SKM-1 (cell line): Measurements from ENCODE around the gene SERPINA5.
"Not testable (repeated sequence)": the region's sequence is repeated elsewhere in the genome, so short reads cannot be mapped to it uniquely, and the experiment has no call there.

Experiments
- DNase-seq: peaks from one replicate; lab custom pipeline; 2025; ENCODE audit not compliant: unreplicated experiment; lab: John Stamatoyannopoulos, UW

SERPINA5 gene

DNA sequence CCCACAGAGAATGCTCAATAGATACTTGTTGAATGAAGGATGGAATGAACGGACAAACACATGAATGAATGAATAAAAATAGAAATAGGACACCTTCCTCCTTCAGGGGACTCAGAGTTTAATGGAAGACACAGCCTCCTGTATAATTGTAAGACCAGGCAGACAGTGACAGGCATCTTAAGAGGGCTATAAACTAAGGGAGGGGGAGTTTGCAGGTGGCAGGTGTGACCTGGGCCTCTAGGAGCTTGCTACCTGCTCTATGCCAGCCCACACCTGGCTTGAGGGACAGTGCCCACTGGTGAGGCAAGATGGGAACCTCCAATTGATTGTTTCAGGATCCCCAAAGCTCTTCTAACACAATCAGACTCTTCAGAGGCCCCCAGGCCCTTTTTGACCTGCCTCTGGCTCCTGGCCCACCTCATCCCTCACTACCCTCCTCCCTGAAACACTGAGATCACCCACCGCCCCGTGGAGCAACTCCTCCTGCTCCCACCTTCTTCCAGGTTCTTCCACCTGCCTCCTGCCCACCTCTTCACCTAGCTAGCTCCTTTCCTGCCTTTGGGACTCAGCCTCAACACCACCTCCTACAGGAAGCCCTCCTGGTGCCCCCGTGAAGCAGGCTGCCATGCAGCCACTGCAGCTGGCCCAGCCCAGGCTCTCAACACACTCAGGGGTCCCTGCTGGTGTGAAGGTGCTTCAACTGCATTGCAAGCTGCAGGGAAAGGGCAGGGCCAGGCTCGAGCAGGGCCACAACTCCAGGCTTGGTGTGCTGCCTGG is 40.3 kb downstream of the SERPINA5 start:
- DNase-seq = no peak

DNA sequence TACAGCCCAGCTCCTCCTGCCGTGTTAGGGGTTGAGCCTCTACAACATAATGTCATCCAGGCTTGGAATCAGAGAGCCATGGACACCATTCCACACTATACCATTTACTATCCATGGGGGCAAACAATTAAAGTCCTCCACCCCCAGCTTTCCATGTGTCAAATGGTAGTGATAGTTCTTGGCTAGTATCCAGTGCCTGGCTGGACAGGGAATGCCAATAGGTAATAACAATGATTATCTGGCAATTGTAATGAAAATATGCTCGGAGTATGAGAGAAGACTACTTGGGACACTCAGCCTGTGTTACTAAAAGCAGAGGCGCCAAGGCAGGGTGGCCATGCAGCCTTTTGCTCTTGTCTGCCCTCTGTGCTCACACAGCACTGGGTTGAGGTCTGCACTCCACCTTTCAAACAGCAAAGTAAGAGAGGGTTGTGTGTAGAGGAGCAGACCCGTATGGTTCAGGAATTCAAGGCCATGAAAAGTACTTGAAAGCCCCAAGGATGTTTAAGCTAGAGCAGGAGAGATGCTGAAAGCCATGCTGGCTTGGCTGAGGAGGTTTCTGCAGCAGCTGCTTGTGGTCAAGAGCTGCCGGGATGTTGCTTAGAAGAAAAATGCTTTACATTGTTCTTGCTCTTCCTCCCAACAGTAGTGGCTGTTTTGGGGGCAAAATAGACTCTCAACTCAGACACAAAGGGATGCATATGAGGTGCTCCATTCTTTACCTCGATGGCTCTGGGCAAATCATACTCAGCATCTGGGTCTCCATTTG is 41.6 kb downstream of the SERPINA5 start:
- DNase-seq = no peak

DNA sequence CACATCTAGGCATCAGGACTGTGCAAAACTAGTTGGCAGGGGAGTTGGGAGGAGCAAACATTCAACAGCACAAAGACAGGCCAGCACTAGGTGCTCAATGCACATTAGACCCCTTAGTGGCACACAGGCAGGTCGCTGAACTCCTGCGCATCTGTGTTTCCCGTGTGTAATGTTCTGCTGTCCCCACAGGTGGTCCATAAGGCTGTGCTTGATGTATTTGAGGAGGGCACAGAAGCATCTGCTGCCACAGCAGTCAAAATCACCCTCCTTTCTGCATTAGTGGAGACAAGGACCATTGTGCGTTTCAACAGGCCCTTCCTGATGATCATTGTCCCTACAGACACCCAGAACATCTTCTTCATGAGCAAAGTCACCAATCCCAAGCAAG is 42.2 kb downstream of the SERPINA5 start:
- no peak for DNase-seq

DNA sequence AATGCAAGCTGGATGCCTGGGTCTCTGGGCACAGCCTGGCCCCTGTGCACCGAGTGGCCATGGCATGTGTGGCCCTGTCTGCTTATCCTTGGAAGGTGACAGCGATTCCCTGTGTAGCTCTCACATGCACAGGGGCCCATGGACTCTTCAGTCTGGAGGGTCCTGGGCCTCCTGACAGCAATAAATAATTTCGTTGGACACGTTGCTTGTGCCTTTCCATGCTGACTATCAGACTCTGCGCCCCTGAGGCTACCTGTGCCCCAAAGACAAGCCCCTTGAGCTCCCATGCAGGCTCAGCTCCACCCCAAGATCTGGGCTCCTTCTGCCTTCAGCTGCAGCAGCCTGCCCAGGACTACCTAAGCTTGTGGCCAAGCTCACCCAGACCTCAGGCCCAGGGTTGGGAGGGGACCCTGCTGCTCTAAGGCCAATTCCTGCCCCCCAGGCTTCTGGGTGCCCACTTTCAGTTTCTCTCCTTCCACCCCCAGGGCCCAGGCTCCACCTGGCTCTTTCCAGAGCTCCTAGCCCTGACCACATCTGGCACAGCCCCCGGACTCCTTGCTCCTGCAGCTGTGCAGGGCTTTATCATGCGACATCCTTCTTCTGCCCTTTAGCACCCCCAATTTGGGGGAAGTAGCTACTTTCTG is 42.8 kb downstream of the SERPINA5 start:
- no peak for DNase-seq

DNA sequence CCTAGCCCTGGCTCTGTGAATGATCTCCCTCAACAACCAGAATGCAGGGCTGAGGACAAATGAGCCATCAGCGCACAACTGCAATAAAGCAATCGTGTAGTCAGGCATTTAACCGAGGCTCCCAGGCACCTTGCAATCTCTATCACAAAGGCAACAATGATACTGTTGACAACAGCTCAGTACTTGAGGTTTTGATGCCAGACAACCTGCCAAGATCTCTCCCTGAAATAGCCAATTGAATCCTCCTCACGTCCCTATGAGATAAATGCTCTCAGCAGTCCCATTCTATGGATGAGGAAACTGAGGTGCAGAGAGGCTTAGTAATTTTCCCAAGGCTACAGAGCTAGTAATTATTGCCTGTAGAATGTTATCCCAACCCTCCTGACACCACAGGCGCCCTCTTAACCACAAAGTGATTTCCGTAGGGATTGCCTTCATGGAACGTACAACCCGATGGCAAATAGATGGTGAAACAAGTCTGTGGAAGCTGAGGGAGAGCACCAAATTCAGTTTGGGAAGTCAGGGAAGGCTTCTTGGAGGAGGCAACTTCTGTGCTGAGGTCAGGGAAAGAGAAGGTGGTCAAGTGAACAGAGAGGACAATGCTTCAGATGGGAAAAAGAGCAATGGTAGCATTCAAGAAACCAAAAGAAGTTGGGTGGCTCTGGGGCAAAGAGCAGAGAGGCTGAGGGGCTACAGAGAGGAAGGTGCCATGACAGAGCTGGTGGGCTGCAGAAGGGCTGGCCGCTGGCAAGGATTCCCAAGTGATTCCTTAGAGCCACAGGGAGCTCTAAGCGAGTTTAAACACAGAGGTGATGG is 43.5 kb downstream of the SERPINA5 start:
- no peak for DNase-seq

DNA sequence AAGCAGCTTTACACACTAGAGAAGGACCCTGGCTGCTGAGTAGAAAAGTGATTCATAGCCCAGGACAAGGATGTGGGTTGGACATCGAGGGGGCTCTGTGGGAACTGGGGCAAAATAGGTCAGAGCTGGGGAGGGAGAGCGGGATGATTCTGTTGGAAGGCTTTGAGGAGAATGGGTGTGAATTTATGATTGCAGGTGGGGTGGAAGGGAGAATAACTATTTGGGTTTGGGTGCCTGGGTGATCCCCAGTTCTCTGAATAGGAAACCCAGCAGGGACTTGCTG is 44.1 kb downstream of the SERPINA5 start:
- DNase-seq = no peak

DNA sequence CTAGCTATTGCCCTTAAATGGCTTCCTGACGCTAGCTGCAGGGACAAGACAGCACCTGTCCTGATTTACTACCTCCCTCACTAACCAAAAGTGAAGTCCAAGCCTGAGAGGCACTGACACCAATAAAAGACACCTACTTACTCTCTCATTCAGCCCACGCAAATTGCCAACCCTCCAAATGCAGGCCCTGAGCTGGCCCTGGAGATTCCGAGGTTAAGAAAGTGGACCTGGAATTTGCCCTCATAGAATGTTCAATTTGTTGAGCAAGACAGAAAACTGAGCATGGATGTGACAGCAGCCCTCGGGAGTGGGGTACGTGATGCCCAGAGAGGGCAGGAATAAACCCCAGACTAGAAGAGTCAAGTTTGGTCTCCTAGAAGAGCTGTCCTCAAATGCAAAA is 47.4 kb downstream of the SERPINA5 start:
- no peak for DNase-seq

DNA sequence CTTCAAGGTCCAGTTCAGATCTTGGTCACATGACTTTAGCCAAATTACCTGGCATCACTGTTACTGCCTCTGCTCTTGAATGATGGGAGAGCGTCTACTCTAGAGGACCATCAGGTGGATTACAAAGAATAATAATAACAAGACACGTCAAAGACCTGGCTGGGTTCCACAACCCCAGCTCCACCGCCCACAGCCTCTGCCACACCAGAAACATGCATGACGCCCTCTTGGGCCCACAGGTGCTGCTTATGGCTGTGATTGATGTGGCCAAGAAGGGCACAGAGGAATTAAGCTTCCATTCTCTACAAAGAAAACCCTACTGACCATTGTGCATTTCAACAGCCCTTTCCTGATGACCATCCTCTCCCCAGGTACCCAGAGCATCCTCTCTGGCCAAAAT is 49.2 kb downstream of the SERPINA5 start:
- DNase-seq = no peak

DNA sequence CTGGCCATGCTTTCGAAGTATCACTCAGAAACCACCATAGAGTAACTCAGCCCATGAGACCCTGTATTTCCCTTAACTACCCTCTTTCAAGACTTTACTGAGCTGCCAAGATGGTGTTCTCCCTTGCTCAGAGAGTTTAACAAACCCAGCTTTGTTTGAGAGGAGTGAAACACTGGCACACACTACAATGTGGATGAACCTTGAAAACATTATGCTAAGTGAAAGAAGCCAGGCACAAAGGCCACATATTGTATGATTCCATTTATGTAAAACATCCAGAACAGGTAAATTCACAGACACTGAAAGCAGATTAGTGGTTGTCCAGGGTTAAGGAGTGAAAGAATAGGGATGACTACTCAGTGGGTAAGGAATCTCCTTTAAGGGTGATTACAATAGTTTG is 49.8 kb downstream of the SERPINA5 start:
- no peak for DNase-seq

DNA sequence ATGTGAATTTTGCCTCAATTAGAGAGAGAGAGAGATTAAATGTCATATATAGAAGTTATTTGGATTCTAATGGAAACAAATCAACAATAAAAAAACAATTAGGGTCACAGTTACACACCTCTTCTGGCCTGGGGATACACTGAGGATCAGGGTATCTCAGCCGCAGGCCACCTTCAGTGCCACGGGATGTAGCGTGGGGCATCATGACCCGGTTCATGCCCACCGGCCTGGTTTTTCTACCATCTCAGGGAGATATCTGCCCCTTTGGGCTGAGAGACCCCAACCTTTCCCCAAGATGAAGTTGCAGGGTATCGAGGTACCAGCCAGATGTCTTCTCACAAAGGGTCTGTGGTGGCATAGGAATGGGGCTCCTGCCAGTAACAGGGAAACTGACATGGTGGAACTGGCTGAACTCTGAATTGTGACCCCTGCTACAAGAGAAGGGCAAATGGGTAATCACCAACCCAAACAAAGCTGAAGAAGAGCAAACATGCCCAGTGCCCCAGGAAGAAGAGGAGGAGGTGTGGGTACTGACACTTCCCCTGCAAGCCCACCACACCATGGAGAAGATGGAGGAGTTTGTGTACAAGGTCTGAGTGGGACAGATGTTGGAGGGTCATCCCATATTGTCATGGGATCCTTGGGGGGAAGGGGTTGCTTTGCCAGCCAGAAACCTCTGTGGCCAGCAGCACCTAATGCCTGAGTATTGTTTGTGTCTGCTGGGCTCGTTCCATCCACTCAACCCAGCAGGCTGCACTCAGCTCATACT is 50.5 kb downstream of the SERPINA5 start:
- no peak for DNase-seq

DNA sequence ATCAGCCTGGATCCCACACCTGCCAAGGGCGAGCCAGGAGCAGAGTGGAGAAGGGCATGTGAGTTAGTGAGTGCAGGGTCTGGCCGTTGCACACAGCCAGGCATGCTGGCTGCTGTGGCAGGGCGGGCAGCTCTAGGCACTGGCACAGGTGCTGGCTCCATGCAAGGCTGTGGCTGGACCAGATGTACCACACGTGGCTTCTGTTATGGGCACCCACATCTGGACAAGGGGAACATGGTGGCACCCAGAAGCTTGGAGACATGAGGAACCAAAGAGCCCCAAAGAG is 51.0 kb downstream of the SERPINA5 start:
- no peak for DNase-seq

DNA sequence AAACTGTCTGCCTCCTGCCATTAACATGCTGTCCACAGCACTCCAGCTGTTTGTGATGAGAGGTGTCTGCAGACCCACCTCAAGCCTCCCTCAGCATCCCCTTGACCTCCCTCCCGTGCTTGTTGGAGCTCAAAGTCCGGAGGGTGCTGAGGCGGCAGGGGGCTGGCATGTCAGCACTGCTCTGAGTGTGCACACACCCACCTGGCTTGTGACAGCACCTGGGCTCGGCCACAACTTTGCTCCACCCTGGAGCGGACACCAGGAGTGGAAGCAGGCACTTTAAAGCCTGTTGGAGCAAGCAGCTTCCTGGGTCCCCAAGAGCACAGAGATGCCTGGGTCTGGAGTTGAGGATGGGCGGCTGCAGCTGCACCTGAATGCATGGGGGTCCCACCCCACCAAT is 51.9 kb downstream of the SERPINA5 start:
- DNase-seq = no peak

DNA sequence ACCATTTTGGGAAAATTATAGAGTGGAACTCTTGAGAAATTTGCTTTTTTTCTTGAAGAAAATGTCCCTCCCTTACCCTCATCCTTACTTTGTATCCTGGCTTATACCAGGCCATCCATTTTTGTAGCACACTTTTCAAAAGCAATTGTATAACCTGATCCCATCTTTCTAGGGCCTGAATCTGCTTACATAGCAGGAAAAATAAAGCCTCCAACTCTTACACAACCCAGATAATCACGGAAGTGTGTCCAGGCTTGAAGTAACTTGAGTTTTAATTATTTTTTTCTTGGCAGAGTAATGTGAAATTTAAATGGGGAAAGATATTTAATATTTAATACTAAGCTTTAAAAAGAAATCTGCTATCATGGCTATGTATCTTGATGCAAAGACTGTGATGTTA is 53.9 kb downstream of the SERPINA5 start:
- DNase-seq = no peak

DNA sequence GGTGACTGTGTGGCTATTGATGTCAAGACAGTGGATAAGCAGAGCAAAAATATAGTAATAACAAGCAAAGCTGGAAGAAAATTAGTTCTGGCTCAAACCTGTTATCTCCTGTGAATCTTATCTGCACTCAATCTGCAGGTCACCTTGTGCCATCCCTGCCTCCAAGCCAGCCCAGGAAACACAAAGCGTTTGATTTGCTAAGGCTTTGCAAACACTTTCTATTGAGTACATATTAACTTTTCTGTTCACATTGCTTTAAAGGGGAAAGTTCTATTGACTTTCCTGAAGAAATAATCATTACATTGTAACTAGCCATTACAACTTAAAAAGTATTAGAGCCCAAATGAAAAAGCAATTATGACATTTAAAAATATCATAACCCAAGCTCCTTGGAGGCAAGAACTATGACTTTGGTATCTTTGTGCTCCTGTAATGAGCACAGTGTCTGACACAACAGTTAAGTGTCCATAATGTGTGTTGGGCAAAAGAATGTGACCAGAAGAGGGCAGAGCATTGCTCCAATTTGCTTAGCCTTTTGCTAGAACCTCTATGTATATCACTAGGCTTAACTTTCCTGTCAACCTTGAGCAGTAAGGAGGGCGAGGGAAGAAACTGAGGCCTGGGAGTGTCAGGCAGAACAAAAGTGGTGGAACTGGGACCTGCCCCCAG is 55.7 kb downstream of the SERPINA5 start:
- no peak for DNase-seq

DNA sequence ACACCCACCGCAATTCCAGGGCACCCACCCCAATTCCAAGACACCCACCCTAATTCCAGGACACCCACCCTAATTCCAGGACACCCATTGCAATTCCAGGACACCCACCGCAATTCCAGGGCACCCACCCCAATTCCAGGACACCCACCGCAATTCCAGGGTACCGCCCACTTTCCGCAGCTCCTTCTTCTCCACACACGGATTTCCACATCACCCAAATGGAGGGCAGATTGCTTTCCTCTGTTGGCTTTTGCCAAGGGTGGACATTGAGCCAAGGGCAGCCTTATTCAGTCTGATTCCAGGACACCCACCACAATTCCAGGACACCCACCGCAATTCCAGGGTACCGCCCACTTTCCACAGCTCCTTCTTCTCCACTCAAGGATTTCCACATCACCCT is 56.6 kb downstream of the SERPINA5 start:
- not testable (repeated sequence) for DNase-seq

DNA sequence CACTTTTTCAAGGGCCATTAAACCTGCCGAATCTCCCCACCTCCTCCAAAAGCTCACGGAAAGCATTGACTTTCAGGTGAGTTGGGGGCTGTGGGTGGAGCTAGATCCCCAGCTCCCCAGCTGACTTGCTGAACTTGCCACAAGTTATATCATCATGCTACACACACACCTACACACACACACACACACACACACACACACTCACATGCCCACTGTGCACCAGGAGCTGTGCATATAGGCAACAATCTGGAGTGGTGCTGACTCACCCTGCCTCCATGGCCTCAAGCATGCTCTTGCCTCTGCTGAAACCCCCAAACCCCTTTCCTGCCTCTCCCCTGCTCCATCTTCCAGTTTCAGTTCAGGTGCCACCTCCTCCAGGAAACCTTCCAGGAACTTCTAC is 57.1 kb downstream of the SERPINA5 start:
- no peak for DNase-seq

DNA sequence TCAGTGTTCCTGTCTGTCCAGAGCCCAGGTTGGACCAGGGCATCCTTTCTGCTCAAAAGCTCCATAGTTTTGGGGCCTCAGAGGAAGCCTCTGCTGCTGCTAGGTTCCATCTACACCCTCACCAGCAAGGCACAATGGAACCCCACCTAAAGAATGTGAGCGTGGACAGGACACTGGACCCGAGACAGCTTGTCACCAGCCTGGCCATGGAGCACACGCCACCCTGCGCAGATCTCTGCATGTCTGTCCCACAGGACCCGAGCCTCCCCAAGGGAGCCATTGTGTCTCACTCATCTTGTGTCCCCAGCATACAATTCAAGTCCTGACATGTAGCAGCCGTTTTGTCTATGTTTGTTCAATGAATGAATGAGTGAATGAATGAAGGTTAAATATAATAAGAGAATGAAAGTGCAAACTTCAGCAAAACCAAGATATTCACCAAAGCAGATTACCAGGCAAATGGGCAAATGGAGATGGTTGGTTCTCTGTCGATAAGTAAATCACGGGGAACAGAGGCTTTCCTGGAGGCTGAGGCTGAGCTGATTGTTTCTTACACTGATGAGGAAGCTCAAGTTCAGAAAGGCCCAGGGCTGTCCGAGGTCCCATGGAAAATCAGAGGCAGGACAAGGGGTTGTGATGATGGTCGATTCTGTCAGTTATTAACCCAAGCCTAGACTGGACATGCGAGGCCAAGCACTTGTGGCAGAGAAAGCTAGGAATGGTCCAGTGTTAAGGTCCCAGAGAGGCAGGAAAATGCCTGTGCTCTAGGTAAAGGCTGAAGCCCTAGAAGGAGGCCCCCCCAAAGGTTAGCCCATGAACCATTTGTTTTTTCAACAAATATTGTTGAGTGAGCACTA is 58.0 kb downstream of the SERPINA5 start:
- no peak for DNase-seq

DNA sequence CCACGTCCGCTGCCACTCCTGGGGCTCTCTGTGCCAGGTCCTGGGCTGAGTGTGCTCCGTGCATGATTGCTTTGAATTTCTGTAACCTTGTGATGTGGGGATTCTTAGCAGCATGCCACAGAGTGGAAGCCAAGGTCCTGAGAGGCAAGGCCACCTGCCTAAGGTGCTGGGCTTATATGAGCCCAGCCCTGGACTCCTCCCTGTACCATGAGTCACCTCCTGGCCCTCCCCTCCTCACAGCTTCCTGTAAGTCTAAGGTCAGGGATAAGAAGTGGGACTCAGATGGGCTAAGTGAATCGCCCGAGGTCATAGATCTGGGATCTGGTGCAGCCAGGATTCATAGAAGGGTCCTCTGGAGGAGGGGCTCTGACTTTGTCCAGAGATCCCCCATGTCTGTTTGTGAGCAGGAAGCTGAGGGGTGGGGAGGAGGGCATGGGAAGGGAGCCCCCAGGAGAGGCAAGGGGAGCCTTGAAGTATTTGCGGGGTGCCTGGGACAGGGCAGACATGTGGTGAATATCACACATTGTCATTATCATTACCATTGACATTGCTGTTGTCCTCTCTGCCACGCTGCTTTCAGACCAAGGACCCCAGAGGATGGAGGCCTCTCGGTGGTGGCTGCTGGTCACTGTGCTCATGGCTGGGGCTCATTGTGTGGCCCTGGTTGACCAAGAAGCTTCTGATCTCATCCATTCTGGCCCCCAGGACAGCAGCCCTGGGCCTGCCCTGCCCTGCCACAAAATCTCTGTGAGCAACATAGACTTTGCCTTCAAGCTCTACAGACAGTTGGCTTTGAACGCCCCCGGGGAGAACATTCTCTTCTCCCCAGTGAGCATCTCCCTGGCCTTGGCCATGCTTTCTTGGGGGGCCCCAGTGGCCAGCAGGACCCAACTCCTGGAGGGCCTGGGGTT is 59.8 kb downstream of the SERPINA5 start:
- no peak for DNase-seq

DNA sequence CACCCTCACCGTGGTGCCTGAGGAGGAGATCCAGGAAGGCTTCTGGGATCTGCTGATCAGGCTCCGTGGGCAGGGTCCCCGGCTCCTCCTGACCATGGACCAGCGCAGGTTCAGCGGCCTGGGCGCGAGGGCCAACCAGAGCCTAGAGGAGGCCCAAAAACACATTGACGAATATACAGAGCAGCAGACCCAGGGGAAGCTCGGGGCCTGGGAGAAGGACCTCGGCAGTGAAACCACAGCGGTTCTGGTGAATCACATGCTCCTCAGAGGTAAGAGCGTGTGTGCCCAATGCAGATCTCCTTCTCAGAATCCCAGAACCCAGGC is 60.4 kb downstream of the SERPINA5 start:
- no peak for DNase-seq
